Measurements from ENCODE around the gene UROD. TPM values are rescaled to one million over a fixed set of nuclear protein-coding genes. Genes with fewer than 3 reads are reported as not detected.
"Not testable (repeated sequence)": the region's sequence is repeated elsewhere in the genome, so short reads cannot be mapped to it uniquely, and the experiment has no call there.

Gene UROD
- total RNA-seq, 4 donors from 2014 or later: 26.8 to 57.8 (median 36.7) TPM

DNA sequence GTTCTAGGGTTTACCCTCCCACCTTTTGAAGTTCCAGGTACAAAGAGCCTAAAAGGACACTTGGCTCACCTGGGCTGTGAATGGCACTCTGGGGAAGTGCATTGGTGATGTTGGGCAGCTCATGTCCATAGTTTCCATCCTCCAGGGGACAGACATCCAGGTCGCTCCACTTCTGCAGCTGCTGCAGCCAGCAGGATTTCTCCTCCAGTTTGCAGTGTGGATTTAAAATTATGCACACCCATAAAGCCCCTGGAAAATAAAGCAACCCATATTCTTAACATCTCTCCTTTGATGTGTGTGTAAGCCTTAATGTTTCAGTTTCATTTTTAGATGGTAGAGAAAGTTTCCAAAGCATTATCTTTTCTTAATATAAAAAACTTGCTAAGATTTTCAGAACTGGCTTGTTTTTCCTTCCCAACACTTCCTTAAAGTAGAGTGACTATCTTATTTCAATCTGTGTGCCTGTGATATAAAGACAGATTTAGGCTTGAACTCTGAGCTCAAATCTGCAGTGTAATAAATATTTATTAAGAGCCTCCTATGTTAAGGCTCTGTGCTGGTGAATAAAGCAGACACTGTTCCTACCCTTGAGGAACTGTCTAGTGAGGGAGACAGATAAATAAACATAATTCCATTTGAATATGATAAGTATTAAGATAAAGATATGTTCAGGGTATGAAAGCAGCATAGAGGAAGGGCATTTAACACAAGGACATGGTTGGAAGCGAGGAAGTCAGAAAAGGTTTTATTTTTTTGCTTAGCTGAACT is 39.1 kb downstream of the UROD start:
- H3K27me3 ChIP-seq: no peaks in the 10 kb centered on the region
- TF ChIP-seq, protein P1, sequence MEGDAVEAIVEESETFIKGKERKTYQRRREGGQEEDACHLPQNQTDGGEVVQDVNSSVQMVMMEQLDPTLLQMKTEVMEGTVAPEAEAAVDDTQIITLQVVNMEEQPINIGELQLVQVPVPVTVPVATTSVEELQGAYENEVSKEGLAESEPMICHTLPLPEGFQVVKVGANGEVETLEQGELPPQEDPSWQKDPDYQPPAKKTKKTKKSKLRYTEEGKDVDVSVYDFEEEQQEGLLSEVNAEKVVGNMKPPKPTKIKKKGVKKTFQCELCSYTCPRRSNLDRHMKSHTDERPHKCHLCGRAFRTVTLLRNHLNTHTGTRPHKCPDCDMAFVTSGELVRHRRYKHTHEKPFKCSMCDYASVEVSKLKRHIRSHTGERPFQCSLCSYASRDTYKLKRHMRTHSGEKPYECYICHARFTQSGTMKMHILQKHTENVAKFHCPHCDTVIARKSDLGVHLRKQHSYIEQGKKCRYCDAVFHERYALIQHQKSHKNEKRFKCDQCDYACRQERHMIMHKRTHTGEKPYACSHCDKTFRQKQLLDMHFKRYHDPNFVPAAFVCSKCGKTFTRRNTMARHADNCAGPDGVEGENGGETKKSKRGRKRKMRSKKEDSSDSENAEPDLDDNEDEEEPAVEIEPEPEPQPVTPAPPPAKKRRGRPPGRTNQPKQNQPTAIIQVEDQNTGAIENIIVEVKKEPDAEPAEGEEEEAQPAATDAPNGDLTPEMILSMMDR (IDR thresholded peaks at IDR 0.05): no peak
- TF ChIP-seq POLR2A (IDR thresholded peaks at IDR 0.05): no peak
- WGBS, 2 donors: 64 to 74% methylated on average over 2 of the region's 2 CpGs
- no peak overlapping the region for H3K27ac ChIP-seq
- no peak for DNase-seq
- H3K4me1 ChIP-seq: peaks cover 0 to 8% (median 0%) of the 10 kb centered on the region in 3 donors
- H3K4me3 ChIP-seq: no peak overlapping the region
- H3K9me3 ChIP-seq: no peaks in the 10 kb centered on the region
- no peaks in the 10 kb centered on the region for H3K36me3 ChIP-seq
- intact Hi-C loops (cut with DNase I): no loop called here

DNA sequence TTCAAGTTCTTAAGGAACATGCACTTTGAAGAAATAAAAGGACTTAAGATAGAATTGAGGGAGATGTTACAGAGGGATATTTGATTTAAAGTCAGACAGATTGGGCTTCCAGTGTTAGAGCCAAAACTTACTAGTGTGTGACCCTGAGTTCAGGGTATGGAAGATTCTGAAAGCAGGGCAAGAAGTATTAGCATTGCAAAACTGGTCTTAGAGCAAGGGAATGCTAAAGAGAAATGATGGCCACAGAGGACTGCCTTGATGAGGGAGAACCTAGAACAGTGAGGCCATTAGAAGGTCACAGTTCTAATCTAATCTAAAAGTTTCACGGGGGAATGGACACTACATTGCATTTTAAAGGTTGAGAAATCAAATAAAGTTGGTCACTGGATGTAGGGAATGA is 45.5 kb downstream of the UROD start:
- intact Hi-C loops (cut with DNase I): no loop called here
- TF ChIP-seq POLR2A (IDR thresholded peaks at IDR 0.05): no peak
- TF ChIP-seq, protein P1 (IDR thresholded peaks at IDR 0.05): no peak
- Histone ChIP-seq H3K9me3 (no peaks in the 10 kb centered on the region), H3K36me3 (peaks cover 0 to 5% (median 0%) of the 10 kb centered on the region in 3 donors), H3K4me1 (no peaks in the 10 kb centered on the region), H3K4me3 (no peak overlapping the region), H3K27me3 (no peaks in the 10 kb centered on the region), H3K27ac (no peak overlapping the region)
- WGBS, 2 donors: 85 to 89% methylated on average over 1 of the region's 1 CpG
- no peak for DNase-seq

DNA sequence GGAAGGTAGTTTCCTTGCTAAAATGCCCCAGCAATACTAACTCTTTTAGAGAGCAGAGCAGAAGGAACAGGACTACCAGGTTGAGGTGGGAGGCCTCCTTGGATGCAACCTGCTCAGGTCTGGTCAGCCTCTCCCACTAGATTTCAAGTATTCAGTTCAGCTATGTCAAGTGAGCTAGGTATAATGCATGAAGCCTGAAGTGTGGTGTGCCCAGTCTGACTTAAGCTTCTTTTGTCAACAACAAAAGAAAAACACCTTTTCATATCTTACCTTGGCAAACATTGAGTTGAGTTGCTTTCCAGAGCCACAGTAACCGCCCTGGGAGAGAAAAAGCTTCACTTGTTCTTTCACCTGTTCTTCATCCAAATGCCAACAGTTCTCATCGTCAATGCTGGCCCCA is 47.8 kb downstream of the UROD start:
- no peak for DNase-seq
- Histone ChIP-seq H3K27ac (no peak overlapping the region), H3K36me3 (peaks cover 0 to 5% (median 0%) of the 10 kb centered on the region in 3 donors), H3K27me3 (no peaks in the 10 kb centered on the region), H3K4me1 (no peaks in the 10 kb centered on the region), H3K4me3 (no peak overlapping the region), H3K9me3 (no peaks in the 10 kb centered on the region)
- TF ChIP-seq, protein P1 (IDR thresholded peaks at IDR 0.05): no peak
- TF ChIP-seq POLR2A (IDR thresholded peaks at IDR 0.05): no peak
- intact Hi-C loops (cut with DNase I): no loop called here
- 33 to 59% methylated on average over 2 of the region's 2 CpGs for WGBS, 2 donors

DNA sequence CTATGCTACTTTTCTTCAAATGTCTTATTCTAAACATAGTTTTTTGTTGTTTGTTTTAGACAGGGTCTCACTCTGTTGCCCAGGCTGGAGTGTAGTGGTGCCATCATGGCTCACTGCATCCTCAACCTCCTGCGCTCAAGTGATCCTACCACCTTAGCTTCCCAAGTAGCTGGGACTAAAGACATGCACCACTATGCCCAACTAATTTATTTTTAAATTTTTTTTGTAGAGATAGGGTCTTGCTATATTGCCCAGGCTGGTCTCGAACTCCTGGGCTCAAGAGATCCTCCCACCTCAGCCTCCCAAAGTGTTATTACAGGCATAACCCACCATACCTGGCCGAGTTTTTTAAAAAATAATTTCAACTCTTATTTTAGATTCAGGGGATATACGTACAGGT is 50.4 kb downstream of the UROD start:
- H3K4me1 ChIP-seq; intact Hi-C loops (cut with DNase I); H3K27ac ChIP-seq; DNase-seq; H3K27me3 ChIP-seq; H3K9me3 ChIP-seq; H3K4me3 ChIP-seq; H3K36me3 ChIP-seq: not testable (repeated sequence)
- WGBS, 2 donors: 81 to 86% methylated on average over 4 of the region's 4 CpGs

DNA sequence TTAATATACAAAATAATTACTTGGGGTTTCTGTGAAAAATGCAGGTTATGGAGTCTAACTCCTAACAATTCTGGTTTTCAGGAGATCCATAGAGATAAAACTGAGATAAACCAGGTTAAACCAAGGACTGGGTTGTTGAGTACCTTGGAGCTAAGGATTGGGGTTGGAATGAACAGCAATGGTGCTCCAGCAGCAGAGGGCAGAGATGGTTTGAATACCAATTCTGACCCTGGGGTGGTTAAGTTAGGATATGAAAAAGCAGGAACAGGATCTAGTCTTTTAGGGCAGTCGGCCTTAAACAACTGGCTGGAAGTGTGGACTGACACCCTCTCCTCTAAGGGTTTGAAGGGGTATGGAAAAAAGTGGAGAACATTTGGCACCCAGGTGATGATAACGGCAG is 53.0 kb downstream of the UROD start:
- TF ChIP-seq POLR2A (IDR thresholded peaks at IDR 0.05): no peak
- TF ChIP-seq, protein P1 (IDR thresholded peaks at IDR 0.05): no peak
- Histone ChIP-seq H3K4me3 (no peak overlapping the region), H3K27me3 (no peaks in the 10 kb centered on the region), H3K36me3 (no peaks in the 10 kb centered on the region), H3K9me3 (no peaks in the 10 kb centered on the region), H3K27ac (no peak overlapping the region), H3K4me1 (no peaks in the 10 kb centered on the region)
- WGBS, 2 donors: 61 to 72% methylated on average over 2 of the region's 2 CpGs
- intact Hi-C loops (cut with DNase I): no loop called here
- DNase-seq: no peak

Other genes starting within 250 kb of the UROD start
- gene RPS8, start 236.7 kb upstream of the UROD start, total RNA-seq: 1,000 to 10,000 TPM; 1,915 to 3,855 (median 2,689) TPM
- gene BEST4, start 224.1 kb upstream of the UROD start, total RNA-seq: under 1 TPM in 1 of 4 donors, not detected in 3; 0.26 TPM
- 10 to 100 TPM; 10.3 to 36.2 (median 30.7) TPM for gene PLK3, start 211.9 kb upstream of the UROD start, total RNA-seq
- not detected for gene DYNLT4, start 204.9 kb upstream of the UROD start, total RNA-seq
- 1 to 10 TPM in 3 of 4 donors, under 1 TPM in 1; 0.68 to 5.3 (median 4.1) TPM for gene BTBD19, start 203.7 kb upstream of the UROD start, total RNA-seq
- under 1 TPM in 2 of 4 donors, not detected in 2; 0.09 to 0.19 TPM for gene PTCH2, start 169.0 kb upstream of the UROD start, total RNA-seq
- gene EIF2B3, start 25.7 kb upstream of the UROD start, total RNA-seq: 10 to 100 TPM; 10.7 to 24.3 (median 23.5) TPM
- 10 to 100 TPM; 25.3 to 42.2 (median 28.2) TPM for gene HECTD3, start 930 bp upstream of the UROD start, total RNA-seq
- gene ZSWIM5, start 194.4 kb downstream of the UROD start, total RNA-seq: 1 to 10 TPM in 2 of 4 donors, under 1 TPM in 2; 0.66 to 2.7 (median 1.6) TPM